GM04503 (cell line): Measurements from ENCODE around the gene PTGDR2.

ENCODE experiments used
- DNase-seq: peaks from one replicate; pipeline ENCODE4 v3.0.0-alpha.2; 2012; ENCODE audit warnings: low read depth

Gene PTGDR2

GRCh38 chr11:60874421-60875365 is 18.9 kb upstream of the PTGDR2 start:
- DNase-seq: no peak

GRCh38 chr11:60873533-60873932 is 17.8 kb upstream of the PTGDR2 start:
- no peak for DNase-seq

GRCh38 chr11:60872961-60873524 is 17.3 kb upstream of the PTGDR2 start:
- peak; percentile 34 for DNase-seq

- peak; percentile 64 for DNase-seq
These were observed 16.6 kb upstream of the PTGDR2 start for GRCh38 chr11:60872124-60872960.

GRCh38 chr11:60871378-60872061 is 15.8 kb upstream of the PTGDR2 start:
- DNase-seq: no peak

GRCh38 chr11:60870733-60871377 is 15.1 kb upstream of the PTGDR2 start:
- no peak for DNase-seq

- no peak for DNase-seq
These were observed 14.5 kb upstream of the PTGDR2 start for GRCh38 chr11:60870276-60870675.

GRCh38 chr11:60869451-60869825 is 13.7 kb upstream of the PTGDR2 start:
- DNase-seq: no peak

- DNase-seq: no peak
These were observed 13.1 kb upstream of the PTGDR2 start for GRCh38 chr11:60868682-60869450.

- no peak for DNase-seq
These were observed 12.3 kb upstream of the PTGDR2 start for GRCh38 chr11:60867871-60868681.

GRCh38 chr11:60866911-60867870 is 11.4 kb upstream of the PTGDR2 start, which contains the start of gene ZP1:
TSS of gene ZP1 (plus strand) at chr11:60867542. CDS start at chr11:60867562, 20 bp downstream.
- no peak for DNase-seq

- DNase-seq: no peak
These were observed 9.2 kb upstream of the PTGDR2 start for GRCh38 chr11:60864856-60865513.

- DNase-seq: no peak
These were observed 8.1 kb upstream of the PTGDR2 start for GRCh38 chr11:60863550-60864521.

- no peak for DNase-seq
These were observed 6.4 kb upstream of the PTGDR2 start for GRCh38 chr11:60862171-60862570.

- no peak for DNase-seq
These were observed 5.2 kb upstream of the PTGDR2 start for GRCh38 chr11:60860943-60861342.

GRCh38 chr11:60859616-60860250 is 4.0 kb upstream of the PTGDR2 start:
- DNase-seq: no peak
